Raji (cell line): Measurements from ENCODE around the gene SLC13A2.

Experiments used
- POLR2A ChIP-seq: IDR thresholded peaks from 2 replicates; pipeline ENCODE4 v1.6.1; 2011; ENCODE audit warnings: low read depth, low read length, control low read depth; ENCODE audit not compliant: insufficient read depth

SLC13A2 gene

DNA sequence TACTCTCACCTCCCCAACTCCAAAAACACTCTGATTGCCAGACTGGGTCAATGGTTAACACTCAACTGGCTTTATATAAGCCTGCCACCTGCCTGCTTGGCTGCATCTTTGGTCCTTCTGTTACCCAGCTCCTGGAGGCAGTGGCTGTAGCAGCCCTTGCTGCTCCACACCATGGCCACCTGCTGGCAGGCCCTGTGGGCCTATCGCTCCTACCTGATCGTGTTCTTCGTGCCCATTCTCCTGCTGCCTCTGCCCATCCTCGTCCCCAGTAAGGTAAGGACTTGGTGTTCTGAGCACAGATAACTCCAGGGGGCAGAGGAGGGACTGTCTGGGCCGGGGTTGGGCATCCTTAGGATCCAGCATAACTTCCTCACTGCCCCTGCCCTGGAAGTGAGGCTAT, at the start of gene SLC13A2:
SLC13A2 (plus strand) TSS at position 103 of the 400 bp plus-strand sequence; CDS start at position 172, 69 bp downstream.
- TF ChIP-seq POLR2A, result no peak

GRCh38 chr17:28425206-28425605, 48.2 kb upstream of the SLC13A2 start:
- no peak for TF ChIP-seq POLR2A

GRCh38 chr17:28426081-28426519, 47.3 kb upstream of the SLC13A2 start:
- TF ChIP-seq POLR2A, result no peak

- no peak for TF ChIP-seq POLR2A
These were observed 46.1 kb upstream of the SLC13A2 start for GRCh38 chr17:28427371-28427770.

GRCh38 chr17:28433721-28434120, 39.7 kb upstream of the SLC13A2 start:
- TF ChIP-seq POLR2A, result no peak

DNA sequence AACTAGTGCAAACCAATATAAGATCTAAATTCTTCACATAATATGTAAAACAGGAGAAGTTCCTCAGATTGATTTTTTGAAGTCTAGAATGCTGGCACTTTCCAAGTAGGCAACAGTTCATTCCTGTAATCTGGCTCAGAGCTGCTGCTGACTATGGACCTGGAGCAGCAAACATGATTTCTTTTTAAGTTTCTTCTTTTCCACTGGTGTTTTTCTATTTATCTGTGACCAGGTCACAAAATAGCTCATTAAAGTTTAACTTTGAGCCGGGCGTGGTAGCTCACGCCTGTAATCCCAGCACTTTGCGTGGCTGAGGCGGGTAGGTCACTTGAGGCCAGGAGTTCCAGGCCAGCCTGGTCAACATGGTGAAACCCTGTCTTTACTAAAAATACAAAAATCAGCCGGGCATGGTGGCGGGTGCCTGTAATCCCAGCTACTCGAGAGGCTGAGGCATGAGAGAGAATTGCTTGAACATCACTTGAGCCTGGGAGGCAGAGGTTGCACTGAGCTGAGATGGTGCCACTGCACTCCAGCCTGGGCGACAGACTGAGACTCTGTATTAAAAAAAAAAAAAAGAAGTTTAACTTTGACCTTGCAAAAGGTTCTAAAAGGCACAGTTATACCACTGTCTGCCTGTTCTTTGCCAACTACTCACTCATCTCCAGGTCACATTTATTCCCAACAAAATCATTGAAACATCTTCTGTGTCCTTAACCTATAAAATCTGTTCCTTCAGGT, 29.4 kb upstream of the SLC13A2 start:
- TF ChIP-seq POLR2A, result no peak

GRCh38 chr17:28446716-28447395, 26.6 kb upstream of the SLC13A2 start:
- TF ChIP-seq POLR2A, result no peak

- TF ChIP-seq POLR2A, result no peak
These were observed 26.1 kb upstream of the SLC13A2 start for GRCh38 chr17:28447396-28447760.

DNA sequence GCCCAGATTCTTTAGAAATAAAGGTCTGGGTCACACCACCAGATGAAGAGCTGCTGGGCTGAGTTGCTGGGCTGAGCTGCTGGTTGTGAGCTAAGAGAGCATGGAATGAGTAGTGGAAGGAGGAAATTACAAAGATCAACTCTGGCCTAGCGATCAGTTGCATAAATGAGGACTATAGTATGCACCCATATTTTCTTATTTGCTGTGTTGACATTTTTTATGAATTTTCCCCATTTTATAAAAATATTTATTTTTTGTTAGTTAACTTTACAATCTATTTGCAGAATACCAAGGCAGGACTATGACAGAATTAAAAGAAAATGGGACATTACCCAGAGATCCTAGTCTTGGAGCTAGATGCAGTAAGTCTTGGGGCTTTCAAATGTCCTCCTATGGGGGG, 23.6 kb upstream of the SLC13A2 start:
- TF ChIP-seq POLR2A, result no peak

DNA sequence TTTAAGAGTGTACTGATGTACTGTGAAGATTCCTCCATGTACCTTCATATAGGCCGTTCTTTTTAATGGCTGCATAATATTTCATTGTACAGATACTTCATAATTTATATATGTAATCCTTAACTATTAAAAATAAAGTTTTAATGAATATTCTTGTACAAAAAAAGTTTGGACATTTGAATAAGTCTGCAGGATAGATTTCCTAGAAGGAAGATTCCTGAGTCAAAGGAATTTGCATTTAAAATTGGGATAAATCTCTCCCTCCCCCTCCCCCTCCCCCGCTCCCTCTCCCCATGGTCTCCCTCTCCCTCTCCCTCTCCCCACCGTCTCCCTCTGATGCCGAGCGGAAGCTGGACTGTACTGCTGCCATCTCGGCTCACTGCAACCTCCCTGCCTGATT, 15.6 kb upstream of the SLC13A2 start:
- no peak for TF ChIP-seq POLR2A

DNA sequence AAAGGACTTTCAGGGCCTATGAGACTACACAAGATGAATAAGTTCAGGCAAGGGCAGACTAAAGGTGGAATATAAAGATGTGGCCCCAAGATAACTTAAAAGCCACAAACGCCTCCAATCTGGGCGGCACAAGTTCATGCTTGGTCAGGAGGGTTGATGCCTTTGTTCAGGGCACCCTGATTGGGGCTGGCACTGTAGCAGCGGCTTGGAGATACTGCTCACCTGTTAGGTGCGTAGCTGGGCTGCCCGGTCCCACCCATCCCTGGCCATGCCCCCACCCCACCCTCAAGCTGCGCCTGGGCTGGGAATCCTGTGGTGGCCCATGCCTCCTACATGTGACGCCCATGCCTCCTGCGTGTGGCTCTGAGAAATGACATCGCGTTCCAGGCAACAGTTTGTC, 12.5 kb upstream of the SLC13A2 start:
- TF ChIP-seq POLR2A, result no peak

GRCh38 chr17:28466001-28466400, 7.4 kb upstream of the SLC13A2 start:
- TF ChIP-seq POLR2A, result no peak

GRCh38 chr17:28466521-28467048, 6.9 kb upstream of the SLC13A2 start:
- no peak for TF ChIP-seq POLR2A

GRCh38 chr17:28467456-28468025, 5.9 kb upstream of the SLC13A2 start:
- no peak for TF ChIP-seq POLR2A

GRCh38 chr17:28468781-28469180, 4.7 kb upstream of the SLC13A2 start:
- TF ChIP-seq POLR2A, result no peak

DNA sequence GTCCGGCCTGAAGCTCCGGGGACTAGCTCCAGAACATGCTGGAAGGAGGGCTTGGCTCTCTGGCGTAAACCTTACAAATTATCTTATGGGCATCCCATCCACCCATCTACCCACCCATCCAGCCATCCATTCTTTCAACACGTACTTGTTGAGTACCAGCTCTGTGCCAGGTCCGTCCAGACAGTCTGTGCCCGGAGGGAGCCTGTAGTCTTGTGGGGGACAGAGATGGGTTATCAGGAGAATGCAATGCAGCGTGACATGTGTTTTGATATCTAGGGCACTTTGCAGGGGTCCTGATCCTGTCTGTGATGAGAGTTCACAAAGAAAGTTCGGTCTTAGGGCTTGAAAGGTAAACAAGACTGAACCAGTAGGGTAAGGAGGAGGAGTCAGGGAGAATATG, 4.1 kb upstream of the SLC13A2 start:
- TF ChIP-seq POLR2A, result no peak
